Activated T-cell treated with anti-CD3 and anti-CD28 coated beads, Interleukin-2, amount 50 U/mL, for 4 hours (primary cell): Measurements from ENCODE around the gene GPR62. TPM values are rescaled to one million over a fixed set of nuclear protein-coding genes. Genes with fewer than 3 reads are reported as not detected.

Experiments
- ATAC-seq, 2 donors: fragments of 200-7000 bp; cut with Tn5 transposase; one replicate each; pipeline ENCODE4 v1.10.0; 2021
- DNase-seq: peaks from one replicate; pipeline ENCODE4 v3.0.0-alpha.2; 2020
- H3K27me3 Mint-ChIP-seq: one replicate; pipeline ENCODE4 v1.8.0; 2021; ENCODE audit warnings: low read depth, mixed read lengths
- H3K36me3 Mint-ChIP-seq: one replicate; pipeline ENCODE4 v1.8.0; 2022; ENCODE audit warnings: mixed read lengths; ENCODE audit not compliant: insufficient read depth
- H3K4me1 Mint-ChIP-seq: one replicate; pipeline ENCODE4 v1.8.0; 2021; ENCODE audit warnings: low read depth, mixed read lengths
- H3K4me3 Mint-ChIP-seq: one replicate; pipeline ENCODE4 v1.8.0; 2021; ENCODE audit warnings: mild to moderate bottlenecking, moderate library complexity, mixed read lengths
- H3K9me3 Mint-ChIP-seq: one replicate; pipeline ENCODE4 v1.8.0; 2021; ENCODE audit warnings: mixed read lengths
- total RNA-seq, 3 donors: library from RNA; stranded (reverse); gene quantifications; one replicate each; pipeline ENCODE4 v1.2.1, GENCODE V29; 2021

The GPR62 gene
- total RNA-seq, 3 donors from 2014 or later: not detected

- DNase-seq (no peak), ATAC-seq (no peak)
- peaks cover 10% of the 10 kb centered on the region for H3K36me3 Mint-ChIP-seq
- H3K9me3 Mint-ChIP-seq: no peaks in the 10 kb centered on the region
- H3K27me3 Mint-ChIP-seq: no peaks in the 10 kb centered on the region
- no peak overlapping the region for H3K4me3 Mint-ChIP-seq
- H3K4me1 Mint-ChIP-seq: peaks cover 24% of the 10 kb centered on the region
Observed at GRCh38 chr3:51944451-51945021, 10.6 kb upstream of the GPR62 start.

- no peak for DNase-seq
- H3K9me3 Mint-ChIP-seq: no peaks in the 10 kb centered on the region
- no peak overlapping the region for H3K4me3 Mint-ChIP-seq
- no peak for ATAC-seq
- H3K4me1 Mint-ChIP-seq: peaks cover 18% of the 10 kb centered on the region
- H3K36me3 Mint-ChIP-seq: peaks cover 10% of the 10 kb centered on the region
- H3K27me3 Mint-ChIP-seq: no peaks in the 10 kb centered on the region
Observed at GRCh38 chr3:51945031-51945840, 9.9 kb upstream of the GPR62 start.

- Mint-ChIP-seq H3K4me3 (no peak overlapping the region), H3K27me3 (no peaks in the 10 kb centered on the region)
Observed at GRCh38 chr3:51945926-51946705, 9.1 kb upstream of the GPR62 start.

GRCh38 chr3:51946796-51947195 lies 8.4 kb upstream of the GPR62 start:
- ATAC-seq (no peak), DNase-seq (no peak)
- no peaks in the 10 kb centered on the region for H3K27me3 Mint-ChIP-seq
- no peaks in the 10 kb centered on the region for H3K9me3 Mint-ChIP-seq
- H3K4me3 Mint-ChIP-seq: no peak overlapping the region
- peaks cover 2% of the 10 kb centered on the region for H3K36me3 Mint-ChIP-seq
- H3K4me1 Mint-ChIP-seq: peaks cover 8% of the 10 kb centered on the region

More at GRCh38 chr3:51945926-51946705, 9.1 kb upstream of the GPR62 start:
- Mint-ChIP-seq H3K4me1 (peaks cover 10% of the 10 kb centered on the region), H3K9me3 (no peaks in the 10 kb centered on the region), H3K36me3 (peaks cover 3% of the 10 kb centered on the region)
- no peak for ATAC-seq
- no peak for DNase-seq

GRCh38 chr3:51947215-51947900 lies 7.8 kb upstream of the GPR62 start:
- peaks cover 2% of the 10 kb centered on the region for H3K36me3 Mint-ChIP-seq
- no peak overlapping the region for H3K4me3 Mint-ChIP-seq
- DNase-seq: no peak
- H3K9me3 Mint-ChIP-seq: no peaks in the 10 kb centered on the region
- ATAC-seq: no peak
- H3K27me3 Mint-ChIP-seq: peaks cover 2% of the 10 kb centered on the region
- H3K4me1 Mint-ChIP-seq: peaks cover 7% of the 10 kb centered on the region

GRCh38 chr3:51948016-51948580 lies 7.1 kb upstream of the GPR62 start:
- peaks cover under 1% of the 10 kb centered on the region for H3K4me1 Mint-ChIP-seq
- DNase-seq (no peak), ATAC-seq (no peak)
- H3K27me3 Mint-ChIP-seq: peaks cover 2% of the 10 kb centered on the region
- no peak overlapping the region for H3K4me3 Mint-ChIP-seq
- no peaks in the 10 kb centered on the region for H3K9me3 Mint-ChIP-seq
- peaks cover 2% of the 10 kb centered on the region for H3K36me3 Mint-ChIP-seq

GRCh38 chr3:51949121-51949520 lies 6.1 kb upstream of the GPR62 start:
- Mint-ChIP-seq H3K4me3 (no peak overlapping the region), H3K4me1 (no peaks in the 10 kb centered on the region), H3K9me3 (no peaks in the 10 kb centered on the region), H3K27me3 (peaks cover 7% of the 10 kb centered on the region), H3K36me3 (peaks cover 2% of the 10 kb centered on the region)
- ATAC-seq (no peak), DNase-seq (no peak)

- DNase-seq (no peak), ATAC-seq (no peak)
- Mint-ChIP-seq H3K9me3 (no peaks in the 10 kb centered on the region), H3K4me1 (no peaks in the 10 kb centered on the region), H3K27me3 (peaks cover 19% of the 10 kb centered on the region), H3K36me3 (no peaks in the 10 kb centered on the region), H3K4me3 (no peak overlapping the region)
Observed at GRCh38 chr3:51950899-51951298, 4.3 kb upstream of the GPR62 start.

GRCh38 chr3:51953445-51953844 lies 1.7 kb upstream of the GPR62 start:
- DNase-seq: no peak
- Mint-ChIP-seq H3K4me3 (no peak overlapping the region), H3K36me3 (peaks cover 2% of the 10 kb centered on the region)

GRCh38 chr3:51954105-51954504 lies 1.1 kb upstream of the GPR62 start:
- no peak for ATAC-seq
- Mint-ChIP-seq H3K27me3 (peaks cover 25% of the 10 kb centered on the region), H3K9me3 (no peaks in the 10 kb centered on the region), H3K36me3 (peaks cover 2% of the 10 kb centered on the region), H3K4me1 (peaks cover 4% of the 10 kb centered on the region), H3K4me3 (no peak overlapping the region)
- DNase-seq: no peak

More at GRCh38 chr3:51953445-51953844, 1.7 kb upstream of the GPR62 start:
- ATAC-seq: no peak
- no peaks in the 10 kb centered on the region for H3K9me3 Mint-ChIP-seq
- peaks cover 4% of the 10 kb centered on the region for H3K4me1 Mint-ChIP-seq
- peaks cover 25% of the 10 kb centered on the region for H3K27me3 Mint-ChIP-seq

GRCh38 chr3:51954713-51955112 lies 468 bp upstream of the GPR62 start:
- Mint-ChIP-seq H3K36me3 (peaks cover 2% of the 10 kb centered on the region), H3K9me3 (no peaks in the 10 kb centered on the region), H3K4me3 (no peak overlapping the region), H3K4me1 (peaks cover 4% of the 10 kb centered on the region), H3K27me3 (peaks cover 25% of the 10 kb centered on the region)
- ATAC-seq: no peak
- no peak for DNase-seq

GRCh38 chr3:51955893-51956770 lies 951 bp downstream of the GPR62 start:
- Mint-ChIP-seq H3K36me3 (peaks cover 4% of the 10 kb centered on the region), H3K4me3 (no peak overlapping the region), H3K27me3 (peaks cover 25% of the 10 kb centered on the region), H3K4me1 (peaks cover 4% of the 10 kb centered on the region), H3K9me3 (no peaks in the 10 kb centered on the region)
- ATAC-seq: peak; percentile 83
- no peak for DNase-seq

- H3K9me3 Mint-ChIP-seq: no peaks in the 10 kb centered on the region
- H3K4me3 Mint-ChIP-seq: no peak overlapping the region
Observed at GRCh38 chr3:51957520-51958205, 2.5 kb downstream of the GPR62 start.

More at GRCh38 chr3:51957520-51958205, 2.5 kb downstream of the GPR62 start:
- H3K27me3 Mint-ChIP-seq: peaks cover 23% of the 10 kb centered on the region
- H3K4me1 Mint-ChIP-seq: peaks cover 4% of the 10 kb centered on the region
- H3K36me3 Mint-ChIP-seq: peaks cover 7% of the 10 kb centered on the region
- DNase-seq: no peak
- ATAC-seq: no peak
